CD4-positive, CD25-positive, alpha-beta regulatory T cell (primary cell): ENCODE results near the gene CTAGE1. TPM values are rescaled to one million over a fixed set of nuclear protein-coding genes. Genes with fewer than 3 reads are reported as not detected.

Experiments
- ATAC-seq, 2 donors: fragments of 150-1000 bp; cut with Tn5 transposase; one replicate each; pipeline ENCODE4 v1.10.0; 2021; ENCODE audit warnings: low read depth in 2 of 2, moderate number of reproducible peaks in 2 of 2, moderate library complexity in 1 of 2
- DNase-seq, 3 donors: peaks; one replicate each; pipeline versions ENCODE4 v3.0.0 to v3.0.0-alpha.2; 2012 to 2022; ENCODE audit warnings: mixed read lengths in 1 of 3
- H3K27ac ChIP-seq: one replicate; pipeline ENCODE4 v1.7.0; 2013; ENCODE audit warnings: mild to moderate bottlenecking, low read length; ENCODE audit not compliant: insufficient read depth, poor library complexity, severe bottlenecking
- H3K27me3 ChIP-seq: one replicate; pipeline ENCODE4 v1.7.0; 2013; ENCODE audit warnings: low read length; ENCODE audit not compliant: control insufficient read depth, insufficient read depth
- H3K36me3 ChIP-seq: one replicate; pipeline ENCODE4 v1.7.0; 2013; ENCODE audit warnings: mild to moderate bottlenecking, low read length, moderate library complexity; ENCODE audit not compliant: control insufficient read depth, insufficient read depth
- H3K4me1 ChIP-seq: 2 replicates; pipeline ENCODE4 v1.7.0; 2013; ENCODE audit warnings: mild to moderate bottlenecking, low read length; ENCODE audit not compliant: insufficient read depth, control insufficient read depth, poor library complexity, severe bottlenecking
- H3K4me3 ChIP-seq: one replicate; pipeline ENCODE4 v1.7.0; 2013; ENCODE audit warnings: low read depth, mild to moderate bottlenecking, low read length, moderate library complexity
- H3K9me3 ChIP-seq, 2 experiments: 1 replicate in 1 of 2; 2 replicates in 1 of 2; pipeline ENCODE4 v1.7.0; 2013; ENCODE audit warnings: low read length in 2 of 2, mild to moderate bottlenecking in 1 of 2, moderate library complexity in 1 of 2; ENCODE audit not compliant: control insufficient read depth in 2 of 2
- H3K27ac Mint-ChIP-seq, 3 donors: one replicate each; pipeline ENCODE4 v1.8.0; 2020 to 2022; ENCODE audit warnings: mild to moderate bottlenecking in 3 of 3, mixed read lengths in 3 of 3, moderate library complexity in 2 of 3
- H3K27me3 Mint-ChIP-seq: one replicate; pipeline ENCODE4 v1.8.0; 2022; ENCODE audit warnings: mild to moderate bottlenecking, mixed read lengths
- H3K36me3 Mint-ChIP-seq: one replicate; pipeline ENCODE4 v1.8.0; 2020; ENCODE audit warnings: mixed read lengths
- H3K4me1 Mint-ChIP-seq, 4 donors: one replicate each; pipeline ENCODE4 v1.8.0; 2020 to 2022; ENCODE audit warnings: mixed read lengths in 4 of 4, mild to moderate bottlenecking in 1 of 4
- H3K4me3 Mint-ChIP-seq, 4 donors: one replicate each; pipeline ENCODE4 v1.8.0; 2020 to 2022; ENCODE audit warnings: mild to moderate bottlenecking in 4 of 4, mixed read lengths in 4 of 4, moderate library complexity in 3 of 4
- H3K9me3 Mint-ChIP-seq, 7 donors: one replicate each; pipeline ENCODE4 v1.8.0; 2020 to 2022; ENCODE audit warnings: mixed read lengths in 7 of 7, mild to moderate bottlenecking in 3 of 7, moderate library complexity in 2 of 7
- polyA plus RNA-seq, 4 donors: library from polyadenylated mRNA; unstranded; fragments of 300-500 nt; fragmentation: Illumina TruSeq; gene quantifications; one replicate each; pipeline ENCODE4 v1.2.3, GENCODE V29; 2021
- total RNA-seq: library from RNA; stranded (reverse); gene quantifications from one replicate; pipeline ENCODE4 v1.2.3, GENCODE V29; 2022

CTAGE1 gene
- total and polyA plus RNA-seq, 5 donors from 2014 or later: not detected

- Histone ChIP-seq H3K27me3 (no peaks in the 10 kb centered on the region), H3K4me3 (no peak overlapping the region), H3K27ac (no peak overlapping the region), H3K4me1 (no peaks in the 10 kb centered on the region), H3K36me3 (no peaks in the 10 kb centered on the region), H3K9me3 (no peaks in the 10 kb centered on the region)
- H3K36me3 Mint-ChIP-seq: no peaks in the 10 kb centered on the region
- H3K9me3 Mint-ChIP-seq: peaks cover 0 to 6% (median 0%) of the 10 kb centered on the region in 7 donors
- H3K27ac Mint-ChIP-seq: no peak overlapping the region
- H3K27me3 Mint-ChIP-seq: peaks cover 4% of the 10 kb centered on the region
- ATAC-seq (no peak), DNase-seq (no peak)
- no peak overlapping the region for H3K4me3 Mint-ChIP-seq
- H3K4me1 Mint-ChIP-seq: no peaks in the 10 kb centered on the region
Observed at GRCh38 chr18:22385718-22386117, 32.0 kb downstream of the CTAGE1 start.

- no peak overlapping the region for H3K27ac Mint-ChIP-seq
- ATAC-seq (peak; percentile 28 to 31), DNase-seq (peak in 1 of 3 donors; percentile 2)
- no peaks in the 10 kb centered on the region for H3K36me3 ChIP-seq
- H3K9me3 Mint-ChIP-seq: peaks cover 0 to 4% (median 0%) of the 10 kb centered on the region in 7 donors
- no peak overlapping the region for H3K27ac ChIP-seq
- no peak overlapping the region for H3K4me3 Mint-ChIP-seq
- H3K4me1 Mint-ChIP-seq: no peaks in the 10 kb centered on the region
- H3K9me3 ChIP-seq: no peaks in the 10 kb centered on the region
- no peaks in the 10 kb centered on the region for H3K27me3 ChIP-seq
- no peaks in the 10 kb centered on the region for H3K36me3 Mint-ChIP-seq
- no peak overlapping the region for H3K4me3 ChIP-seq
- H3K4me1 ChIP-seq: no peaks in the 10 kb centered on the region
- peaks cover 4% of the 10 kb centered on the region for H3K27me3 Mint-ChIP-seq
Observed at GRCh38 chr18:22378672-22379282, 38.9 kb downstream of the CTAGE1 start.

GRCh38 chr18:22377769-22378168 lies 39.9 kb downstream of the CTAGE1 start:
- Histone ChIP-seq H3K4me1 (no peaks in the 10 kb centered on the region), H3K4me3 (no peak overlapping the region), H3K9me3 (no peaks in the 10 kb centered on the region), H3K36me3 (no peaks in the 10 kb centered on the region), H3K27ac (no peak overlapping the region), H3K27me3 (no peaks in the 10 kb centered on the region)
- H3K9me3 Mint-ChIP-seq: peaks cover 0 to 4% (median 0%) of the 10 kb centered on the region in 7 donors
- ATAC-seq: no peak
- DNase-seq: no peak
- H3K27ac Mint-ChIP-seq: no peak overlapping the region
- H3K4me3 Mint-ChIP-seq: no peak overlapping the region
- H3K4me1 Mint-ChIP-seq: no peaks in the 10 kb centered on the region
- H3K27me3 Mint-ChIP-seq: peaks cover 4% of the 10 kb centered on the region
- H3K36me3 Mint-ChIP-seq: no peaks in the 10 kb centered on the region

GRCh38 chr18:22370414-22370813 lies 47.3 kb downstream of the CTAGE1 start:
- peaks cover 2% of the 10 kb centered on the region for H3K27me3 ChIP-seq
- H3K27me3 Mint-ChIP-seq: peaks cover 4% of the 10 kb centered on the region
- no peaks in the 10 kb centered on the region for H3K36me3 Mint-ChIP-seq
- no peak for ATAC-seq
- H3K4me1 ChIP-seq: no peaks in the 10 kb centered on the region
- H3K4me3 ChIP-seq: no peak overlapping the region
- no peaks in the 10 kb centered on the region for H3K4me1 Mint-ChIP-seq
- H3K27ac ChIP-seq: no peak overlapping the region
- no peak overlapping the region for H3K4me3 Mint-ChIP-seq
- no peaks in the 10 kb centered on the region for H3K36me3 ChIP-seq
- H3K27ac Mint-ChIP-seq: no peak overlapping the region
- H3K9me3 ChIP-seq: no peaks in the 10 kb centered on the region
- DNase-seq: no peak
- H3K9me3 Mint-ChIP-seq: peaks cover 0 to 3% (median 0%) of the 10 kb centered on the region in 7 donors

- Histone ChIP-seq H3K36me3 (no peaks in the 10 kb centered on the region), H3K4me3 (no peak overlapping the region), H3K27me3 (peaks cover 2% of the 10 kb centered on the region), H3K9me3 (no peaks in the 10 kb centered on the region), H3K27ac (no peak overlapping the region), H3K4me1 (no peaks in the 10 kb centered on the region)
- H3K4me1 Mint-ChIP-seq: no peaks in the 10 kb centered on the region
- DNase-seq (no peak), ATAC-seq (no peak)
- H3K36me3 Mint-ChIP-seq: no peaks in the 10 kb centered on the region
- H3K4me3 Mint-ChIP-seq: no peak overlapping the region
- peaks cover 0 to 3% (median 0%) of the 10 kb centered on the region in 7 donors for H3K9me3 Mint-ChIP-seq
- no peak overlapping the region for H3K27ac Mint-ChIP-seq
- H3K27me3 Mint-ChIP-seq: no peaks in the 10 kb centered on the region
Observed at GRCh38 chr18:22368021-22368420, 49.7 kb downstream of the CTAGE1 start.

- Mint-ChIP-seq H3K27ac (no peak overlapping the region), H3K4me1 (no peaks in the 10 kb centered on the region), H3K9me3 (peaks cover 0 to 3% (median 0%) of the 10 kb centered on the region in 7 donors), H3K36me3 (no peaks in the 10 kb centered on the region), H3K27me3 (no peaks in the 10 kb centered on the region), H3K4me3 (no peak overlapping the region)
- no peaks in the 10 kb centered on the region for H3K4me1 ChIP-seq
- peaks cover 2% of the 10 kb centered on the region for H3K27me3 ChIP-seq
- H3K4me3 ChIP-seq: no peak overlapping the region
- H3K27ac ChIP-seq: no peak overlapping the region
- DNase-seq (no peak), ATAC-seq (no peak)
- H3K9me3 ChIP-seq: no peaks in the 10 kb centered on the region
- no peaks in the 10 kb centered on the region for H3K36me3 ChIP-seq
Observed at GRCh38 chr18:22367303-22367702, 50.4 kb downstream of the CTAGE1 start.

- Histone ChIP-seq H3K4me1 (no peaks in the 10 kb centered on the region), H3K27ac (no peak overlapping the region), H3K4me3 (no peak overlapping the region), H3K36me3 (no peaks in the 10 kb centered on the region), H3K9me3 (no peaks in the 10 kb centered on the region), H3K27me3 (peaks cover 2% of the 10 kb centered on the region)
- H3K27me3 Mint-ChIP-seq: no peaks in the 10 kb centered on the region
- no peak for DNase-seq
- no peaks in the 10 kb centered on the region for H3K36me3 Mint-ChIP-seq
- no peak overlapping the region for H3K27ac Mint-ChIP-seq
- peak in 1 of 2 donors; percentile 46 for ATAC-seq
- peaks cover 0 to 2% (median 0%) of the 10 kb centered on the region in 7 donors for H3K9me3 Mint-ChIP-seq
- H3K4me3 Mint-ChIP-seq: no peak overlapping the region
- no peaks in the 10 kb centered on the region for H3K4me1 Mint-ChIP-seq
Observed at GRCh38 chr18:22363867-22364463, 53.8 kb downstream of the CTAGE1 start.
